Sigmoid colon (tissue), 4 donors: ENCODE results near the gene ZNF654.

Experiments
- CTCF ChIP-seq, 4 experiments: fragments of 450-650 bp in 3 of 4; fragments of 200-600 bp in 1 of 4; IDR thresholded peaks; one replicate each; pipeline ENCODE4 v1.5.1; 2016 to 2019; ENCODE audit warnings: antibody characterized with exemption in 4 of 4, mild to moderate bottlenecking in 3 of 4, moderate library complexity in 2 of 4
- EP300 ChIP-seq, 4 donors: sonication (generic); formaldehyde crosslinking; IDR thresholded peaks; one replicate each; pipeline ENCODE4 v1.6.1; 2017; ENCODE audit warnings: antibody characterized with exemption in 4 of 4
- POLR2A ChIP-seq, 2 donors: fragments of 450-650 bp; IDR thresholded peaks; one replicate each; pipeline ENCODE4 v1.6.1; 2016; ENCODE audit warnings: antibody characterized with exemption in 2 of 2, mild to moderate bottlenecking in 2 of 2, moderate library complexity in 2 of 2
- POLR2AphosphoS5 ChIP-seq, 4 donors: sonication (generic); formaldehyde crosslinking; IDR thresholded peaks; one replicate each; pipeline ENCODE4 v1.6.1; 2017; ENCODE audit warnings: antibody characterized with exemption in 4 of 4

GRCh38 chr3:88075497-88075896 is 16.4 kb downstream of the ZNF654 start:
- TF ChIP-seq CTCF (IDR thresholded peaks at IDR 0.05) (no peak), POLR2A (IDR thresholded peaks at IDR 0.05) (no peak), POLR2AphosphoS5 (IDR thresholded peaks at IDR 0.05) (no peak), EP300 (IDR thresholded peaks at IDR 0.05) (no peak)
